ENCODE data around the gene SMIM26. TPM values are rescaled to one million over a fixed set of nuclear protein-coding genes. Genes with fewer than 3 reads are reported as not detected.

Gene SMIM26
- total and polyA plus RNA-seq, 12 donors, result 80.7 to 180 (median 109) TPM

GRCh38 chr20:18587665-18588573, 20.7 kb downstream of the SMIM26 start, which contains the start of gene DTD1:
TSS of gene DTD1 (plus strand) at chr20:18588054. CDS start at chr20:18588073, 19 bp downstream.
- intact Hi-C loops (cut with DNase I), result loop anchor here in 2 of 10 donors (2.0 to 5.0 kb wide), 2 partner anchors 21 to 1074 kb away; partner anchors contain the start of gene SMIM26 (in 1 of the 2)
- WGBS, 2 donors, result 1% methylated on average over 86 to 88 of the region's 88 CpGs
- ATAC-seq, result peak; percentile 96 to 99 (median 98)

GRCh38 chr20:18588574-18588933, 21.3 kb downstream of the SMIM26 start:
- WGBS, 2 donors, result 7 to 11% methylated on average over 18 of the region's 18 CpGs
- Histone ChIP-seq H3K36me3 (peaks cover 0 to 3% (median 0%) of the 10 kb centered on the region in 9 donors), H3K27me3 (no peaks in the 10 kb centered on the region), H3K4me1 (peaks cover 0 to 19% (median 8%) of the 10 kb centered on the region in 9 donors), H3K27ac (peak overlapping the region in 9 of 10 donors; percentile 40 to 88 (median 83)), H3K9me3 (peaks cover 0 to 5% (median 0%) of the 10 kb centered on the region in 11 donors), H3K4me3 (peak overlapping the region; percentile 44 to 98 (median 78))
- TF ChIP-seq CTCF (IDR thresholded peaks at IDR 0.05), result no peak
- intact Hi-C loops (cut with DNase I), result loop anchor here in 1 of 10 donors (5.0 kb wide), 1 partner anchor 1074 kb away; no protein-coding TSS in a partner anchor
- ATAC-seq (peak in 1 of 8 donors; percentile 6), DNase-seq (no peak)

More at GRCh38 chr20:18587665-18588573, 20.7 kb downstream of the SMIM26 start, which contains the start of gene DTD1:
- DNase-seq, result peak; percentile 94 to 97
- H3K36me3 ChIP-seq, result no peaks in the 10 kb centered on the region
- peak within 1 kb of the TSS; percentile 40 to 88 (median 80) for H3K27ac ChIP-seq
- peak; percentile 44 to 86 (median 81) for TF ChIP-seq CTCF (IDR thresholded peaks at IDR 0.05)
- H3K4me1 ChIP-seq, result peaks cover 0 to 19% (median 8%) of the 10 kb centered on the region in 9 donors
- H3K27me3 ChIP-seq, result no peaks in the 10 kb centered on the region
- peak within 1 kb of the TSS; percentile 44 to 98 (median 78) for H3K4me3 ChIP-seq
- peaks cover 0 to 5% (median 0%) of the 10 kb centered on the region in 11 donors for H3K9me3 ChIP-seq

- Histone ChIP-seq H3K36me3 (peaks cover 0 to 18% (median 0%) of the 10 kb centered on the region in 9 donors), H3K27me3 (no peaks in the 10 kb centered on the region), H3K27ac (no peak overlapping the region), H3K4me1 (peaks cover 0 to 19% (median 8%) of the 10 kb centered on the region in 9 donors), H3K9me3 (peaks cover 0 to 5% (median 0%) of the 10 kb centered on the region in 11 donors), H3K4me3 (no peak overlapping the region)
- intact Hi-C loops (cut with DNase I), result loop anchor here in 1 of 10 donors (5.0 kb wide), 1 partner anchor 1072 kb away; no protein-coding TSS in a partner anchor
- WGBS, 2 donors, result 90% methylated on average over 8 of the region's 8 CpGs
- DNase-seq (no peak), ATAC-seq (no peak)
- TF ChIP-seq CTCF (IDR thresholded peaks at IDR 0.05), result no peak
Measured at GRCh38 chr20:18589941-18590674, 22.9 kb downstream of the SMIM26 start.

GRCh38 chr20:18596270-18596669, 29.0 kb downstream of the SMIM26 start:
- TF ChIP-seq CTCF (IDR thresholded peaks at IDR 0.05), result no peak
- no peaks in the 10 kb centered on the region for H3K4me1 ChIP-seq
- peaks cover 0 to 71% (median 19%) of the 10 kb centered on the region in 9 donors for H3K36me3 ChIP-seq
- no peak overlapping the region for H3K27ac ChIP-seq
- no peak for DNase-seq
- intact Hi-C loops (cut with DNase I), result no loop called here
- no peaks in the 10 kb centered on the region for H3K27me3 ChIP-seq
- H3K4me3 ChIP-seq, result no peak overlapping the region
- ATAC-seq, result no peak
- peaks cover 0 to 5% (median 0%) of the 10 kb centered on the region in 11 donors for H3K9me3 ChIP-seq

Data from heart right ventricle (tissue), 16 donors.